ENCODE results near the gene CCR3.

GRCh38 chr3:46298871-46299607 is 56.8 kb downstream of the CCR3 start:
- TF ChIP-seq EZH2 (IDR thresholded peaks at IDR 0.05; ENCODE audit: low read length, unreplicated experiment) = no peak
- TF ChIP-seq CTCF (conservative IDR thresholded peaks at IDR 0.05; ENCODE audit: low read depth, low read length) = no peak
